Fibroblast of peridontal ligament (primary cell): ENCODE measurements around the gene SOX5.
A peak's percentile ranks its signal among the peaks of the same experiment; 100 is the strongest.

Experiments used
- DNase-seq: peaks from one replicate; pipeline ENCODE4 v3.0.0-alpha.2; 2010; ENCODE audit errors: extremely low read depth

The SOX5 gene

GRCh38 chr12:23949348-23950209 is at the start of gene SOX5:
Gene SOX5, minus strand, starts transcription at chr12:23949670. Its CDS starts 69 bp downstream, at chr12:23949601.
- DNase-seq = peak; percentile 43

- no peak for DNase-seq
Measured at GRCh38 chr12:23987046-23987445, 37.6 kb upstream of the SOX5 start.

GRCh38 chr12:23980826-23981225 is 31.4 kb upstream of the SOX5 start:
- DNase-seq = no peak

GRCh38 chr12:23964812-23965211 is 15.3 kb upstream of the SOX5 start:
- DNase-seq = no peak

GRCh38 chr12:23959826-23960225 is 10.4 kb upstream of the SOX5 start:
- no peak for DNase-seq

GRCh38 chr12:23954332-23954731 is 4.9 kb upstream of the SOX5 start:
- peak; percentile 28 for DNase-seq

- no peak for DNase-seq
Measured at GRCh38 chr12:23952071-23952470, 2.6 kb upstream of the SOX5 start.

GRCh38 chr12:23950775-23951451 is 1.4 kb upstream of the SOX5 start:
- DNase-seq = no peak

GRCh38 chr12:23950210-23950774 is 822 bp upstream of the SOX5 start:
- DNase-seq = peak; percentile 30

GRCh38 chr12:23948291-23948690 is 1.2 kb downstream of the SOX5 start:
- no peak for DNase-seq

GRCh38 chr12:23947395-23947794 is 2.1 kb downstream of the SOX5 start:
- no peak for DNase-seq

GRCh38 chr12:23945249-23945648 is 4.2 kb downstream of the SOX5 start:
- no peak for DNase-seq

- DNase-seq = no peak
Measured at GRCh38 chr12:23944067-23944466, 5.4 kb downstream of the SOX5 start.

- no peak for DNase-seq
Measured at GRCh38 chr12:23942841-23943240, 6.6 kb downstream of the SOX5 start.

GRCh38 chr12:23941780-23942179 is 7.7 kb downstream of the SOX5 start:
- no peak for DNase-seq

GRCh38 chr12:23938422-23938821 is 11.0 kb downstream of the SOX5 start:
- no peak for DNase-seq

- no peak for DNase-seq
Measured at GRCh38 chr12:23931176-23931575, 18.3 kb downstream of the SOX5 start.

GRCh38 chr12:23930599-23930998 is 18.9 kb downstream of the SOX5 start:
- no peak for DNase-seq

GRCh38 chr12:23929906-23930305 is 19.6 kb downstream of the SOX5 start:
- no peak for DNase-seq

GRCh38 chr12:23927907-23928306 is 21.6 kb downstream of the SOX5 start:
- DNase-seq = no peak

GRCh38 chr12:23921099-23921856 is 28.2 kb downstream of the SOX5 start:
- DNase-seq = peak; percentile 14

GRCh38 chr12:23911574-23911973 is 37.9 kb downstream of the SOX5 start:
- no peak for DNase-seq
